ENCODE measurements around the gene CCDC171. TPM values are rescaled to one million over a fixed set of nuclear protein-coding genes. Genes with fewer than 3 reads are reported as not detected.

Gene CCDC171
- total RNA-seq, 2 donors from 2014 or later, result 2.6 to 3.1 TPM

DNA sequence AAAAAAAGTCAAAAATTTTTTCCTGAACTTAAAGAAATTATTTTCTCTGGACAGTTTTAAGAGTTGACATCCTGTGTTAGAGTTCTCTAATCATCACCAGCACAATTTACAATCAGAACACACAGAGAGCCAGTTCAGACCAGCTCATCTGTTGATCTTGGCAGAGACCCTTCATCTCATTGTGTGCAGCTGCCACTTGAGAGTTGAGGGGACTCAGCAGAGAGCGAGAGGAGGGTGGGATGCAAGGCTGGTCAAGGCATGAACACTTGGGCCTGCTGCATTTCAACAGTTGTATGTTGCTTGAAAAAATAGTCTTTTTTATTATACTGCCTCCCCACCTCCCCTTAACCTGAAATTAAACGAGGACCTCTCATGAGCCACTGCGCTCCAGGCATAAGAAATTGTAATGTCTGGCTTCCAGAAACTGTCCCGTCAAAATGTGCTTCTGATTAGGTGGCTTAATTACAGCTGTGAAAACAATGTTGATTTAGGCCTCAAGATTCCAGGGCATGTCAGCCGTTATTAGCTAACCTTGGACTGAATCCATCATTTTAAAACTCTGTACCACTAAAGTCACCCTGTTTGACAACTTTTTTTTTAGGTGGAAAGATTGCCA lies 383.6 kb downstream of the CCDC171 start:
- DNase-seq (ENCODE audit: low spot score), result no peak
- intact Hi-C loops (cut with DNase I), result no loop called here

DNA sequence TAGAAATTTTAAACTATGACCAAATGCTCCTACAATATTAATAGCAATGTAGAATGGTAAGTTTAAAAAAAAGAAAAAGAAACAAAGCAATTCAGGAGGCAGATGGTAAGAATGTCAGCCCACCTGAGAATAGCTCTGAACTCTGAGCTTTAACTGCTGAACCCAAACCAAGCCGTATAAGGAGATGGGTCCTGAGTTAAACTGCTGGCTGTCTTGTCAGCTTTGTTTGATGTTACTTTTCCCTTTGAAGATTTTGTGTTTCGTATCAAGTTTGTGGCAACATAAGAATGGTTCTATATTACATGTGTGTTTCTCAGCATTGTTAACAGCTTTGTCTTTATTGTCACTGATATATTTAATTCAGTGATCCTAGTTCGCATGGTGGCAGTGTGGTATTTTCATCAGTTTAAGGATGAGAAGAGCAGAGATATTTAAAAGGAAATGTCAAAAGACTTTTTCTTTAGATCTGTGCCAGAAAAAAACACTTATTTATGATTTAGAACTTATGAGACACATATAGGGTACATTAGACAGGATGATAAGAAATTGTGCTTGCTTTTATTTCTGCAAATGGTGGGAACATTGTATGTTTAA lies 390.1 kb downstream of the CCDC171 start:
- intact Hi-C loops (cut with DNase I), result no loop called here
- DNase-seq (ENCODE audit: low spot score), result no peak

DNA sequence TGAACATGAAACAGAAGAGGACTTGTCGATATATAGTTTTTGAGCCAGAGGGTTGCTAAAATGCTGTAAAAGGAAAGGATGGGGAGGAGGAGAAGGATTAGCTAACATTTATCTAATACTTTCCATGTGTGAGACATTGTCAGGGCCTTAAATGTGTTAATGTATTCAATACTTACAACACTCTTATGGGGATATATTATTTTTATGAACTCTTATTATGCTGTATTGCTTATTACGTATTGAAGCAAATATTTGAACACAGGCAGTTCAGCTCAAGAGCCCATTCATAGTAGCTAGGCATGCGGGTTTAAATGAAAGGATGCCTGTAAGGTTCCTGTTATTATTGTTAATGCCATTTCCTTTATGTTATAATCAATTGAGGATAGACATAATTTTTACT lies 391.5 kb downstream of the CCDC171 start:
- intact Hi-C loops (cut with DNase I), result no loop called here
- no peak for DNase-seq (ENCODE audit: low spot score)

DNA sequence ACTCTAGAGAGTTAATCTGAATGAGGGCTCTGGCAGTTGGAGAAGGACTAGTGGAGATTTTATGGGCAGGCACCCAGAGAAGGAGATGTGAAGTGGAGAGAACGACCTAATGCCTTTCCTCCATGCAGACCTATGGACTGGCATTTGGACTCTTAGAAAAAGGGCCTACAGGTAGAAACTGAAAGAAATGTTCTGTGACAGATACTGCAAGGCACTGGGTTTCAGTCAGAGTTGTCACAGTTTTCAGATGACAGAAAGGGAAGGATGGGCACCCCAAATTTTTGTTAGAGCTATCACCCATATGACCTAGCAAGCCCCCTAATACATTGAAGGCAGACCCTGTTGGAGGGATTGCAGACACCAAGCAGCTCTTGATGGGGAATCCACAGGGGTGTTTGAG lies 406.8 kb downstream of the CCDC171 start:
- no peak for DNase-seq (ENCODE audit: low spot score)
- intact Hi-C loops (cut with DNase I), result no loop called here

DNA sequence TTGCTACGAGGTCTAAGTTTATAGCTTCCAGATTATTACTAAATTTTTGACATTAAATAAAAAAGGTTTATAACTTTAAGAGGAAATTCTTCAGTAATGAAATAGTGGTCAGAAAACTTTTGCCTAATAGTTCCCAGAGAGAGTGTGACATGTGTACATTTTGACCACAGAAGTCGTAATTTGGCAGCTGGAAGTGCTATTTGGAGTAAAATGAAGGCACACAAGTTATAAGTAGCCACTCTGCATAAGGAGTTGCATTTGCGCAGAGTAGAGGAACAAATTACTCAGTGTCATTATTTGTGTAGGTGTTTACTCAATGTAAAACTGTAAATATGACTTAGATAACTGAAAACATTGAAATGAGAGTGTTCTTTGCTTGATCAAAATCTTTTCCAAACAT lies 408.4 kb downstream of the CCDC171 start:
- no peak for DNase-seq (ENCODE audit: low spot score)
- intact Hi-C loops (cut with DNase I), result no loop called here

DNA sequence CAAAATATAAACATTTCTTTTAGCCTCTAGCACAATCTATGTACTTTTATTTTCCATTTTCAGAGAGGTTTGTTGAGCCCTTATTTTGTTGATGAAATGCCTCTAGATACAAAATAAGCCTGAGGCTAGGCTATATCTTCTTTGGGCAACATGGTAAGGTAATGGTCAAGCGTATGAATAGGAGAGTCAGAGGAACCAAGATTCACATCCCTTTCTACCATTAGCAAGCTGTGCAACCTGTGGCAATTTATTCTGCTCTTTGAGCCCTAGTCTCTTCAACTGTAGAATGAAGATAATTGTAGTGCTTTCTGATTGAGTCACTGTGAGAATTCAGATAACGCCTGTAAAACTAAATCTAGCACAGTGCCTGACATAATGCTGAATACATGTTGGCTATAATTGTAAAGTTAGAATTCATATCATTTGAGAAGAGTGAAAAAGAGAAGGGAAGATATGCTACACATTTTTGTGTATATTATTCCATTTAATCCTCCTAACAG lies 412.5 kb downstream of the CCDC171 start:
- intact Hi-C loops (cut with DNase I), result no loop called here
- no peak for DNase-seq (ENCODE audit: low spot score)

DNA sequence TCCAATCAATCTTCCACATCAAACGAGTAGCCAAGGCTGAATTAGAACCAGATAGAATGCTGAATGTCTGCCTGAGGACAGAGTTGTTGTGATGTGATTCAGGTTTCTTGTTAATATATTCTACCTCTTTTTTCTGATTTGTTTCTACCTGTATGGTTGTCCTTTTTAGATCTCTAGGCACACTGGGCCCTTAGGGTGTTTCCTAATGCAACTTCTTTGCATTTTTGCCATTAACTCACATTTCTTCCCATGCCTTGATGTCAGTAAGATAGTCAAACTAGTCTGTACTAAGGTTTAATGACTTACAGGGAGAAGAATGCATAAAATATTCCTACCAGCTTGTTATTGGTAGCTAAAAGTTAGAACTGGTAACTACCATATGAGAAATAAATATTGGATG lies 413.6 kb downstream of the CCDC171 start:
- intact Hi-C loops (cut with DNase I), result no loop called here
- no peak for DNase-seq (ENCODE audit: low spot score)

DNA sequence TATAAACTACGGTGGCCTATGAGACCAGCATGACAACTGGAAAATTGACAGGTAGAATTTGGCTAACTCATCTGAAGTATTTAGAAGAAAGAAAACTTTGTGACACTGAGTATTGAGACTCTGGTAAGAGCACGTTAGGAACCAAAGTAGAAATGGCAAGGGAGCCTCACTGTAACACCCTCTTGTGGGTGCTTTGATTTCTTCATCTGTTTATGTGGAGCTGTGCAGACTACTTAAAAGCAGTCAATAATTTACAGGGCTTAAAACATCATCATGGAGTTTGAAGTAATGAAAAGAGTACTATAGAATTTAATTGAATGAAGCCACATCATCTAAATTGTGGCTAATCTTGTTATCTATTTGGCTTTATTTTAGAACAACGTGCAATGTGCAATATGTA lies 414.2 kb downstream of the CCDC171 start:
- intact Hi-C loops (cut with DNase I), result no loop called here
- DNase-seq (ENCODE audit: low spot score), result no peak

DNA sequence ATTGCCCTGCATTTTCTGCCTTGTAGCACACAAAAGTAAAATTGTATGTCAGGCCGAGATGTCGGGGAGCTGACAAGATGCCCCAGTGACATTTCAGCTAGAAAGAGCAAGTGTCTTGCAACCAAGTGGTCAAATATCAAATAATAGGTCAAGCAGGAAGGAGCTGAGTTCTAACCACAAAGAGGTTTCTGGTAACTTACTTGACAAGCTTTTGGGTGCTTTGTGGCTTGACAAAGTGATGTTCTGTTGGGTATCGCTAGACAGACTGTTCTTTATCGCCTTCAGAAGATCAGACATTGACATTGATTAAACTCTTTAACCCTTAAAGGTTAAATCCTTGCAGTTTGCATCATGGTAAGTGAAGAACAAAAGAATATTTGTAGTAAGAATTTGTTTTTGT lies 419.9 kb downstream of the CCDC171 start:
- intact Hi-C loops (cut with DNase I), result no loop called here
- no peak for DNase-seq (ENCODE audit: low spot score)

DNA sequence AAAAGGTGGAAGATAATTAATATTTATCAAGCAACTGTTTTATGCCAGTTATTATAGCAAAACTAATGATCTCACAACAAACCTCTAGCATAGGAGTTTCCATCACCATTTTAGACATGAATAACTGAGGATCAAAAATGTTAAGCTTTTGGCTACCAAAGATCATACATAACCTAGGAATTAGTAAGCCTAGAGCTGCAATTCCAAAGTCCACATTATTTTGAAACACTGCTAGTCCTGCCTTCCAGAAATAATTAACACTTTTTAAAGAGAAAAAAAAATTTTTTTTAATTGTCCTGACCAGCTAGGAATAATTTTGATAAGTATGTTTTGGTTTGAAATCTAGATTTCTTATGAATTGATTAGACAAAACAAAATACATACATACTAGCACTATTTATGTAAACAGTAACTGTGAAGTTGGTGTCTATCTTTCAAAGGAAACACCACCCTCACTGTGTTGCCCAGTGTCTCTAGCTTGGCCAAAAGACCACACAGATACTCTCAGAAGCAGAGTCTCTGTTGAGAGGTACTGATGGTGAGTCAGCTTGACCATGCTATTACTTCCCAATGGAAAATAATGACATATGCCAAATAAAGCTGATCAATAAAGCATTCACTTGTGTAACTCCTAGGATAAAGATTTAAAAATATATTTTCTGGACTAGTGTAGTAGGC lies 422.4 kb downstream of the CCDC171 start:
- intact Hi-C loops (cut with DNase I), result no loop called here

DNA sequence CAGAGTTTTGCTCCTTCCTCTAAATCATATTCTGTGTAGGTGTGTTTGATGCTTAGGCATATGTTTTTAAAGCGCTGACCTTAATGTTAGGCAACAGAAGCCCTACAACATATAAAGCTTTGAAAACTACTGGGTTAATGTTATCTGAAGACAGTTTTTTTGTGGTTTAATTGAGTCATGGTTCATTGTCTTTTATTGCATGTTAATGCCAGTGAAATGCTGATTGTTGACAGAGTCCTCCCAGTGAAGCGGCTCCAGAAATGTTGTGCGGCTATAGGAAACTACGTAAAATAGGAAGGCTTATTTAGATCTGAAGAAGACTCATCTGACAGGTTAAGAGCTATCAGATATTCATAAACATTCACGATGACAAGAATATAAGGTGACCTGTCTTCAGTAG lies 424.6 kb downstream of the CCDC171 start:
- intact Hi-C loops (cut with DNase I), result no loop called here
- DNase-seq (ENCODE audit: low spot score), result no peak

More for the DNA sequence above, 422.4 kb downstream of the CCDC171 start:
- no peak for DNase-seq (ENCODE audit: low spot score)

DNA sequence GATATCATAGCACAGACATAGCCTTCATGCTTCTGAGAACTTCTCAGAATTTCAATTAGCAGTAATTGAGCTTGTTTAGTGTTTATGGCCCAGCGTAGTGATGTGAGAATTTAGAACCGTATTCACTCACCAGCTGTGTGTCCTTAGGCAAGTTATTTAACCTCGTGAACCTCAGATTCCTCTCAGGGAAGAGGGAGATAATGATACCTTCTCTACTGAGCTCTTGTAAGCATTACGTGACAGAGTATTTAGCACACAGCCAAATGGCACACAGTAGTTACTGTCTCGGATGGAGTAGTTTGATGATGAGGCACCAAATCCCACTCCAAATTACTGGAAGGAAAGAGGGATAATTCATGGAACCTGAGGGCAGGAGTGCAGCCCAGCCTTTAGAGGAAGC lies 429.3 kb downstream of the CCDC171 start:
- intact Hi-C loops (cut with DNase I), result no loop called here
- DNase-seq (ENCODE audit: low spot score), result no peak

DNA sequence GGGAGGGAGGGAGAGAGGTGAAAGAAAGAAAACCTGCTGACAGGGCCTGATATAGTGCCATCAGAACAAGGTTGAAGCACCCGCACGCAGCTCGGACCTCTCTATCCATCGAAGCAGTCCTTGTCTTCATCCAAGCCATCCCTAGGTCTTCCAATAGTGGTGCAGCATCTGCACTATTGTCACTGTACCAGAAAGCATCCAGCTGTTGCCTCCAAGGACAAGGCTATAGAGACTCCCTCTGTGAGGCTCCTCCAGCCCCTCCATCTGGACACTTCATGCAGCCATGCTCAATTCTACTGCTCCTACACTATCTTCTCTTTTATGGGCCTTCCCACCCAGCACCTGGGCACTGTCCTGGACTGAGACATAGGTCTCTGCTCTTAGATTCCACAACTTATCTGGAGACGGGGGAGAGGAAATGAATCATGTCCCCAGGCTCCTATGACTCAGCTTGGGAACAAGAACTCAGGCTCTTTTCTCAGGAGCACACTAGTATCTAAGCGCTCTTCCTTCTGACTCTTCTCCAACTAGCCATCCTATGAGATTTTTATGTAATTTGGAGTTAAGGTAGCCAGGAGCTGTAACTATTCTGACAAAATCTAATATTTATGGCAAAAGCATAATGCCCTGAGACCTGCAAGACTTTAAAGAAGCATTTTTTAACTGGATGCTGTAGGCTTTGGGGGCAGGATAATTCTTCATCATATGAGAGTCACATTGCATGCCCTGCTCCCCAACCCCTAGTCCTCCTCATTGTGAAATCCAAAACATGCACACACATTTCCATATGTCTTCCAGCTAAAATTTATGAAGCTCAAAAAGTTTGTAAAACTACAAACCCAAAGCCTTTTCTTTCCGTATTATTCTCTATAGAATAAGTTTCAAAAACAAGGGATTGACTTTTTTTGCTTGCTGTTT lies 446.8 kb downstream of the CCDC171 start:
- intact Hi-C loops (cut with DNase I), result no loop called here
- no peak for DNase-seq (ENCODE audit: low spot score)

DNA sequence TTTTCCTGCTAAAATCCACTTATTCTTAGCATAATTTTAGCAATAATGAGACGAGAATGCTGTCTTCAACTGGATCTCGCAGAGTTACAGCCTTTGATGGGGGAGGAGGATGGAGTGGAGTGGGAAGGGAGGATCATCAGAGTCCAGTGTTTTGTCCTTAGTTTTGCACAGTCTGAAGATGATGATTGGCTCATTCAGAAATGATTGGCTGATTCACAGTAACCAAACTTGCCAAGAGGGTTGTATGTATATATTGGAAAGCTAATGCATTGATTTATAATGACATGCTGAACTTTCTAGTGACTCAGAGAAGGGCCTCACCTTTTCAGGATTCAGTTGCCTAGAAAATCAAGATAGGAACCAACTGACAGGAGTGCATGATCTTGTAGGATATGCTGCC lies 448.0 kb downstream of the CCDC171 start:
- DNase-seq (ENCODE audit: low spot score), result no peak
- intact Hi-C loops (cut with DNase I), result no loop called here

DNA sequence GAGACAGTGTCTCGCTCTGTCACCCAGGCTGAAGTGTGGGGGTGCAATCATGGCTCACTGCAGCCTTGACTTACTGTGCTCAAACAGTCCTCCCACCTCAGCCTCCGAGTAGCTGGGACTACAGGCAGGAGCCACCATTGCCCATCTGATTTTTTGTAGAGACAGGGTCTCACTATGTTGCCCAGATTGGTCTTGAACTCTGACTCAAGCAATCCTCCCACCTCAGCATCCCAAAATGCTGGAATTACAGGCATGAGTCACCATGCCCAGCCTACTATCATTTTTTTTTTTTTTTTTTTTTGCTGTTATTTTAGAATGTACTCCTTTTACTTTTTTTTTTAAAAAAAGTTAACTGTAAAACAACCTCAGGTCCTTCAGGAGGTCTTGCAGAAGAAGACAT lies 449.0 kb downstream of the CCDC171 start:
- intact Hi-C loops (cut with DNase I), result no loop called here
- no peak for DNase-seq (ENCODE audit: low spot score)

DNA sequence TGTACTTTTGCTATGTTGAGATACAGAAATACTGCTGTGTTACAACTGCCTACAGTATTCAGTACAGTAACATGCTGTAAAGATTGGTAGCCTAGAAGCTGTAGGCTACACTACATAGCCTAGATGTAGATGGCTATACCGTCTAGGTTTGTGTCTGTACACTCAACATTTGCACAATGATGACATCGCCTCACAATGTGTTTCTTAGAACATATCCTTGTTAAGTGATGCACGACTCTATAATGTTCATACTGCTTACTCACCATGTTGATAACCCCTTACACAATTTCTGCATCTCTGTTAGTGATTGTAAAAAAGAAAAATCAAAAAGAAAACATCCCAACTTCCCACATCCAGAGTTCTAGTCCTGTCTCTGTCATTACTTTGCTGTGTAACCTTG lies 450.0 kb downstream of the CCDC171 start:
- intact Hi-C loops (cut with DNase I), result no loop called here
- no peak for DNase-seq (ENCODE audit: low spot score)

DNA sequence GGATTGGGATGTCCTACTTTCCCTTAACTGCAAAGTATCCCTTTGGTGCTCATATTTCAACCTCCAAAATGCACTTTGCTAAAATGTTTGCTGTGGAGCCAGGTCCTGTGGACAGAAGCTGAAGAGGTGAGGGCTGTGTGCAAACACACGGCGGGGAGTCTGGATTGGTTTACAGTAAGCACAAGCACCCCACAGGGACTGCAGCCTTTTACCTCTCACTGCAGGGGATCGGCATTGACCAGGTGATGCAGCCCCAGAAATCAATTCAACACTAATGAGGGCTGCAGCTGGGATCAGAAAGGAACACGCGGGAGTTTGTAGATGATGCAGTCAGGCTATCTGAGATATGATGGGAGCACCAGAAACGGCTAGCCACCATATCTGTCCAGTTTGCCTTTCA lies 450.9 kb downstream of the CCDC171 start:
- DNase-seq (ENCODE audit: low spot score), result no peak
- intact Hi-C loops (cut with DNase I), result no loop called here

DNA sequence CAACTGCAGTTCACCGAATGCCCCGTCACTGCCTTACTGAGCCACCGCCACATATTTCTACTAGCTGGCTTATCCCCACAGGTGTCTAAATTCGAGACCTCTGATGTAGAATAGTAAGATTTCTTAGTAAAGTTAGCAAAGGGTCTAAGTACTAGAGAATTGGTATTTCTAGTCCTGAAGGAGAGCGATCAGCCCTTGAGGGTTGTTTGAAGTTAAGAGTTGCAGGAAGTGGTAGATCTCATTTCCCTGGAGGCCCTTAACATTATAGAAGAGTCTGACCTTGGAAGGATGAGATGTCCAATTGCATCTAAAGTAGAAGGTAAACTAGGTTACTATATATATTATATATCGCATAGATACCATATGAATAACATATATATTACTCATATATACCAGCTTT lies 451.8 kb downstream of the CCDC171 start:
- intact Hi-C loops (cut with DNase I), result no loop called here
- no peak for DNase-seq (ENCODE audit: low spot score)

DNA sequence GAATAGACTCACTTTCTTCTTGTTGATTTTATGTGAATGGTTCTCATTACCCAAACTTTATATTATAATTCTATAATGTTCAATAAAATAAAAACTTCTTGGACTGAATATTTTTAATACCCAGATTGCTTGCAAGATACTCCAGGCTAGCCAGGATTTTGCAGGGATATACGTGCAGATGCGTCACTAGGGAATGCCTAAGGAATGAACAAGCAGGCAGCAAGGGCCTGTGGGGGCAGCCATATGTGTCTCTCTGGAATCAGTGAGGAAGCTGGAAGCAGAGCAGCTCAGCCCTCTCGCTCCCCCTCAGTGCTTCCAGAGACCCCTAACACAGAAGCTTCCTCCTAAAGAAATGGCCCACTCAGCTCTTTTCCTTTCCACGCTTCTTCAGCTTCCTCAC lies 457.4 kb downstream of the CCDC171 start:
- intact Hi-C loops (cut with DNase I), result no loop called here
- DNase-seq (ENCODE audit: low spot score), result no peak

DNA sequence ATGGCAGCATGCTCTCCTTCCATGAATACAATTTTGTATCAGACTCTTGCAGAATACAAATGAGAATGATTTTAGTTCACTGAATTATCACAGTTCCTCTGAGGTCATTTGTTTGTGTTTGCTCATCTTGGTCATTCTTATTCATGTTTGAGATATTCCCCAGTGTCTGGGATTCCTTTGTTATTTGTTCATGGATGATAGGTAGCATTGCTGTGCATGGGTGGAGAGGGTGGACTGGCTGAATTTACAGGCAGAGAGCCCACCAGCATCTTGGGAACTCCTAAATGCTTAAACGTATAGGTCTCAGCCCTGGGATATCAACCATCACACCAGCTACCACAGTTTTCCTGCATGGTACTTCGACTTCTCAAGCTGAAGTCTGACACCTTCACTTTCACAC lies 459.8 kb downstream of the CCDC171 start:
- DNase-seq (ENCODE audit: low spot score), result no peak
- intact Hi-C loops (cut with DNase I), result no loop called here

All from posterior vena cava (tissue), 2 donors.